K562 (cell line): ENCODE data around the gene TUBA8. TPM values are rescaled to one million over a fixed set of nuclear protein-coding genes. Genes with fewer than 3 reads are reported as not detected.

Source experiments
- ATAC-seq: fragments of 200-7000 bp; cut with Tn5 transposase; 3 replicates; pipeline ENCODE4 v1.9.1; 2020; ENCODE audit warnings: moderate library complexity
- BruUV-seq: library from RNA; stranded (reverse); fragments of 400-500 nt; replicated peaks from 2 replicates; lab custom pipeline; 2021; lab: Mats Ljungman, UMichigan
- CTCF ChIA-PET: fragments of 300-600 bp; formaldehyde crosslinking; extraction: SDS; loops from one replicate; lab custom pipeline; 2021; ENCODE audit warnings: low intra/inter-chr PET ratio; lab: Yijun Ruan, JAX
- POLR2A ChIA-PET: fragments of 300-600, 350-650 bp; sonication (Branson Sonifier 250); formaldehyde crosslinking; extraction: SDS; loops from one replicate; lab custom pipeline; 2021; ENCODE audit warnings: antibody characterized with exemption, inconsistent platforms; lab: Yijun Ruan, JAX
- DNase-seq, 4 experiments: peaks; one replicate each; pipeline versions ENCODE4 v3.0.0 to v3.0.0-alpha.2; 2011 to 2018; ENCODE audit warnings: low spot score in 3 of 4, mixed read lengths in 3 of 4; ENCODE audit errors: extremely low read depth in 1 of 4
- FAIRE-seq: peaks from 2 replicates; lab custom pipeline; 2011; peaks lifted over from hg19 to GRCh38; lab: Jason Lieb, UNC
- H2AFZ ChIP-seq: 2 replicates; pipeline ENCODE4 v1.6.0; 2011; ENCODE audit warnings: low read depth, low read length, control low read depth, inconsistent platforms
- H3K27ac ChIP-seq: fragments of 200-600 bp; 3 replicates; pipeline ENCODE4 v1.8.0; 2011; ENCODE audit warnings: low read depth, mild to moderate bottlenecking, control low read depth, inconsistent platforms, low read length, moderate library complexity, mixed read lengths; ENCODE audit errors: extremely low read depth
- H3K27me3 ChIP-seq, 2 experiments: fragments of 300-600 bp in 1 of 2; 2 replicates in 1 of 2; 3 replicates in 1 of 2; pipeline versions ENCODE4 v1.6.0 to v1.8.0; 2011; ENCODE audit warnings: inconsistent platforms in 2 of 2, low read length in 2 of 2, mild to moderate bottlenecking in 1 of 2, mixed read lengths in 1 of 2, moderate library complexity in 1 of 2; ENCODE audit not compliant: control insufficient read depth in 2 of 2, insufficient read depth in 2 of 2
- H3K36me3 ChIP-seq: fragments of 300-600 bp; 3 replicates; pipeline ENCODE4 v1.8.0; 2011; ENCODE audit warnings: mild to moderate bottlenecking, low read length, inconsistent platforms; ENCODE audit not compliant: control insufficient read depth, insufficient read depth
- H3K4me1 ChIP-seq, 2 experiments: fragments of 200-600 bp in 1 of 2; replicated peaks in 1 of 2; 2 replicates in 1 of 2; 3 replicates in 1 of 2; pipeline versions ENCODE4 v1.5.1 to v1.8.0; 2011; ENCODE audit warnings: inconsistent platforms in 2 of 2, low read length in 2 of 2, mild to moderate bottlenecking in 1 of 2, mixed read lengths in 1 of 2, moderate library complexity in 1 of 2; ENCODE audit not compliant: control insufficient read depth in 2 of 2, insufficient read depth in 2 of 2
- H3K4me2 ChIP-seq: 2 replicates; pipeline ENCODE4 v1.6.1; 2011; ENCODE audit warnings: low read length, control low read depth, inconsistent platforms, mixed read lengths; ENCODE audit not compliant: insufficient read depth
- H3K4me3 ChIP-seq: fragments of 200-600 bp; sonication (generic), shearing (Covaris generic); 2 replicates; pipeline ENCODE4 v1.5.1; 2016; ENCODE audit warnings: control low read depth, inconsistent platforms
- H3K79me2 ChIP-seq: fragments of 200-600 bp; 3 replicates; pipeline ENCODE4 v1.8.0; 2011; ENCODE audit warnings: low read length, inconsistent platforms; ENCODE audit not compliant: control insufficient read depth, insufficient read depth
- H3K9ac ChIP-seq, 2 experiments: 2 replicates each; pipeline versions ENCODE4 v1.6.0 to v1.6.1; 2011; ENCODE audit warnings: low read depth in 2 of 2, low read length in 2 of 2, control low read depth in 1 of 2, inconsistent platforms in 1 of 2, mild to moderate bottlenecking in 1 of 2, mixed read lengths in 1 of 2; ENCODE audit not compliant: insufficient read depth in 1 of 2
- H3K9me1 ChIP-seq: one replicate; pipeline ENCODE4 v1.6.0; 2011; ENCODE audit warnings: inconsistent platforms, mild to moderate bottlenecking, low read length, moderate library complexity; ENCODE audit not compliant: control insufficient read depth, insufficient read depth
- H3K9me3 ChIP-seq: replicated peaks from 2 replicates; pipeline ENCODE4 v1.5.1; 2011; ENCODE audit warnings: low read depth, low read length, inconsistent platforms; ENCODE audit not compliant: control insufficient read depth, insufficient read depth
- H4K20me1 ChIP-seq: replicated peaks from 2 replicates; pipeline ENCODE4 v1.6.1; 2011; ENCODE audit warnings: low read length, inconsistent platforms, mixed read lengths; ENCODE audit not compliant: control insufficient read depth, insufficient read depth
- CBFA2T3 ChIP-seq: fragments of 450-650 bp; IDR thresholded peaks from 2 replicates; pipeline ENCODE4 v1.6.1; 2017
- NFE2L1 ChIP-seq: fragments of 450-650 bp; IDR thresholded peaks from 2 replicates; pipeline ENCODE4 v1.6.1; 2016; ENCODE audit warnings: missing genetic modification characterization, low read depth, mild to moderate bottlenecking, missing compliant biosample characterization, moderate library complexity, borderline replicate concordance
- RBFOX2 ChIP-seq: fragments of 200-400 bp; formaldehyde crosslinking; IDR thresholded peaks from 2 replicates; pipeline ENCODE4 v1.6.1; 2017; ENCODE audit warnings: low read depth, mild to moderate bottlenecking, low read length, moderate library complexity
- RBM15 ChIP-seq: fragments of 200-400 bp; formaldehyde crosslinking; IDR thresholded peaks from 2 replicates; pipeline ENCODE4 v1.6.1; 2018; ENCODE audit warnings: mild to moderate bottlenecking, low read length, moderate library complexity; ENCODE audit not compliant: insufficient read depth
- ZNF76 ChIP-seq: fragments of 250-450 bp; sonication (Bioruptor Pico); IDR thresholded peaks from 2 replicates; pipeline ENCODE4 v1.4.0; 2020; ENCODE audit warnings: mild to moderate bottlenecking, moderate library complexity, borderline replicate concordance
- WGBS: fragments of 100-300 bp; shearing (Covaris generic); methylation state at CpG from one replicate; pipeline ENCODE4 v1.1.6; 2016; ENCODE audit warnings: low coverage, mixed read lengths; ENCODE audit not compliant: insufficient coverage; ENCODE audit errors: missing lambda C conversion rate; 5-methylcytosine and 5-hydroxymethylcytosine counted together
- in situ Hi-C: fragments of 300-500 bp; cut with MboI; formaldehyde crosslinking; loops from 4 replicates; pipeline ENCODE4 v1.15.0; 2018; ENCODE audit warnings: inconsistent platforms, mixed read lengths
- intact Hi-C: fragments of 100-400 bp; cut with micrococcal nuclease; formaldehyde crosslinking; loops from 2 replicates; pipeline ENCODE4 v1.14.2; 2022
- polyA plus RNA-seq, 8 experiments: library from polyadenylated mRNA; depleted of rRNA in 4 of 8; stranded (reverse) in 5 of 8; unstranded in 3 of 8; fragments of >200 nt; fragmentation: Nextera tagmentation in 2 of 8; fragmentation: Illumina TruSeq in 1 of 8; extraction: Ambion mirVana in 2 of 8; extraction: Trizol in 1 of 8; gene quantifications; 2 replicates each; pipeline versions ENCODE4 v1.2.1 to v1.2.3, GENCODE V29; 2011 to 2014; ENCODE audit warnings: inconsistent platforms in 1 of 8, missing spikeins in 1 of 8
- total RNA-seq, 7 experiments: library from RNA; depleted of rRNA in 6 of 7; stranded (reverse); fragments of >200 nt in 6 of 7; fragmentation: Illumina TruSeq in 2 of 7; extraction: Trizol in 2 of 7; gene quantifications; 2 replicates each; pipeline versions ENCODE4 v1.2.1 to v1.2.3, GENCODE V29; 2011 to 2021; ENCODE audit warnings: low replicate concordance in 1 of 7

The TUBA8 gene
- total and polyA plus RNA-seq, 9 of the 15 experiments (the other 6 are each of a cell fraction or from before 2014, with no cell fraction given) = 0.07 to 1.1 (median 0.65) TPM

DNA sequence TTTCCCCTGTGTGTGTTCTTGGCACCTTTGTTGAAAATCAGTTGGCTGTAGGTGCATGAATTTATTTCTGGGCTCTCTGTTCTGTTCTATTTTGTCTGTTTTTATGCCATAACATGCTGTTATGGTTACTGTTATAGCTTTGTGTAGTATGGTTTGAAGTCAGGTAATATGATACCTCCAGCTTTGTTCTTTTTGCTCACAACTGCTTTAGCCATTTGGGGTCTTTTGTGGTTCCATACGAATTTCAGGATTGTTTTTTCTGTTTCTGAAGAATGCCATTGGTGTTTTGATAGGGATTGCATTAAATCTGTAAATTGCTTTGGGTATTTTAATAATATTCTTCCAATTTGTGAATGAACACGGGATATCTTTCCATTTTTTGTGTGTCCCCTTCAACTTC lies 28.1 kb upstream of the TUBA8 start:
- Histone ChIP-seq H4K20me1 (no peaks in the 10 kb centered on the region; the same call in 1 of the 2 replicates), H2AFZ (no peak overlapping the region), H3K27ac (no peak overlapping the region), H3K36me3 (peaks cover 71% of the 10 kb centered on the region), H3K9ac (no peak overlapping the region), H3K9me3 (no peaks in the 10 kb centered on the region), H3K4me3 (no peak overlapping the region), H3K79me2 (peaks cover 35% of the 10 kb centered on the region), H3K4me1 (peaks cover 0 to 5% of the 10 kb centered on the region in 2 experiments; a peak in 3 of 5 replicates), H3K27me3 (no peaks in the 10 kb centered on the region), H3K4me2 (no peak overlapping the region), H3K9me1 (no peaks in the 10 kb centered on the region)
- BruUV-seq = no TSS peak
- TF ChIP-seq CBFA2T3 (no peak), ZNF76 (CRISPR knock-in tag) (no peak)
- FAIRE-seq (no peak), ATAC-seq (no peak), DNase-seq (no peak)
- intact Hi-C loops = no loop called here
- in situ Hi-C loops = no loop called here
- ChIA-PET POLR2A (interaction anchor here (0.8 to 0.9 kb wide), 2 partner anchors 9 to 11 kb away, joined by 3 read pairs; no protein-coding TSS in a partner anchor), CTCF (no interaction called here)
- 36% methylated on average over 2 of the region's 2 CpGs for WGBS

DNA sequence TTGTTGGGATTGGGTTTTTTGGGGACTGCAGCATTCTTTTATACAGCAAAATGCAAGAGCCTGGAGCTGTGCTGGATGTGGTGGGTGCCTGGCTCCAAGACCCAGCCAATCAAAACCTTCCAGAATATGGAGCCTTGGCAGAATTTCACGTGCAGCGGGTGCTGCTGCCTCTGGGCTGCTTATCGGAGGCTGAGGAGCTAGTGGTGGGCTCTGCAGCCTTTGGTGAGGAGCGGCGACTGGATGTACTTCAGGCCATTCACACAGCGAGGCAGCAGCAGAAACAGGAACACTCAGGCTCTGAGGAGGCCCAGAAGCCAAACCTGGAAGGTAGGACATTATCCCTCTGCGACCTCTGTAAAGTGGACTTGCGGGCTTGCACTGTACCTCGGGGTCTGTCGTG lies 27.2 kb upstream of the TUBA8 start:
- no peak for DNase-seq
- no peak overlapping the region for H3K27ac ChIP-seq
- 0 out of 4 replicates have a peak overlapping the region, but pooled peaks of 1 of the 2 experiments have one; percentile 59 for H3K9ac ChIP-seq
- BruUV-seq = no TSS peak
- peaks cover 80% of the 10 kb centered on the region for H3K36me3 ChIP-seq
- H2AFZ ChIP-seq = no peak overlapping the region
- H3K79me2 ChIP-seq = peaks cover 29% of the 10 kb centered on the region
- H4K20me1 ChIP-seq = no peaks in the 10 kb centered on the region; the same call in 1 of the 2 replicates
- peaks cover 0 to 2% of the 10 kb centered on the region in 2 experiments; a peak in 3 of 5 replicates for H3K4me1 ChIP-seq
- 0 out of 2 replicates have a peak, but pooled peaks have one; percentile 20 for TF ChIP-seq RBFOX2
- TF ChIP-seq NFE2L1 = no peak
- no peak for TF ChIP-seq RBM15
- H3K4me2 ChIP-seq = no peak overlapping the region
- intact Hi-C loops = no loop called here
- ChIA-PET POLR2A (interaction anchor here (0.8 kb wide), 1 partner anchor 8 kb away, joined by 3 read pairs; no protein-coding TSS in a partner anchor), CTCF (no interaction called here)
- ATAC-seq = no peak
- WGBS = 97% methylated on average over 10 of the region's 10 CpGs
- peaks cover 5% of the 10 kb centered on the region for H3K9me1 ChIP-seq
- no peaks in the 10 kb centered on the region for H3K27me3 ChIP-seq
- no peaks in the 10 kb centered on the region for H3K9me3 ChIP-seq
- in situ Hi-C loops = no loop called here
- FAIRE-seq = no peak
- H3K4me3 ChIP-seq = no peak overlapping the region
